Lower leg skin (tissue), 3 donors: Measurements from ENCODE around the gene THAP9.

Experiments
- CTCF ChIP-seq, 3 donors: fragments of 450-650 bp; IDR thresholded peaks; one replicate each; pipeline ENCODE4 v1.5.1; 2016; ENCODE audit warnings: antibody characterized with exemption in 3 of 3, mild to moderate bottlenecking in 3 of 3, moderate library complexity in 2 of 3
- POLR2A ChIP-seq, 2 donors: fragments of 450-650 bp; IDR thresholded peaks; one replicate each; pipeline ENCODE4 v1.6.1; 2016 to 2017; ENCODE audit warnings: antibody characterized with exemption in 2 of 2, mild to moderate bottlenecking in 1 of 2, moderate library complexity in 1 of 2

- TF ChIP-seq CTCF (IDR thresholded peaks at IDR 0.05) (no peak), POLR2A (IDR thresholded peaks at IDR 0.05) (no peak)
These were observed 17.6 kb downstream of the THAP9 start for GRCh38 chr4:82918091-82918490.
